SU-DHL-6 (cell line): ENCODE results near the gene SHFL.

Experiments
- H2AFZ ChIP-seq: fragments of 200-600 bp; sonication (generic); 2 replicates; pipeline ENCODE4 v1.6.1; 2014; ENCODE audit warnings: low read depth, mild to moderate bottlenecking, moderate library complexity, mixed read lengths, antibody characterized with exemption, low read length; ENCODE audit not compliant: severe bottlenecking
- H3F3A ChIP-seq: fragments of 200-600 bp; shearing (Covaris generic); 2 replicates; pipeline ENCODE4 v1.6.0; 2016; ENCODE audit warnings: antibody characterized with exemption, mild to moderate bottlenecking; ENCODE audit not compliant: insufficient read depth
- H3K27ac ChIP-seq: fragments of 200-600 bp; sonication (generic); 2 replicates; pipeline ENCODE4 v1.5.1; 2016; ENCODE audit warnings: low read depth, mild to moderate bottlenecking, low read length, moderate library complexity, mixed read lengths
- H3K27me3 ChIP-seq: fragments of 200-600 bp; sonication (generic), shearing (Covaris generic); 2 replicates; pipeline ENCODE4 v1.6.0; 2014; ENCODE audit warnings: mild to moderate bottlenecking, low read length
- H3K36me3 ChIP-seq: fragments of 200-600 bp; sonication (generic); 2 replicates; pipeline ENCODE4 v1.6.1; 2014; ENCODE audit warnings: mild to moderate bottlenecking, low read length, mixed read lengths
- H3K4me2 ChIP-seq: fragments of 300-600, 200-600 bp; shearing (Covaris generic), sonication (generic); 2 replicates; pipeline ENCODE4 v1.6.0; 2014; ENCODE audit warnings: low read length, low read depth, mild to moderate bottlenecking; ENCODE audit not compliant: poor library complexity, severe bottlenecking
- H3K4me3 ChIP-seq: fragments of 200-600 bp; sonication (generic); 2 replicates; pipeline ENCODE4 v1.5.1; 2014; ENCODE audit warnings: antibody characterized with exemption, low read length, mild to moderate bottlenecking, mixed read lengths; ENCODE audit not compliant: insufficient read depth, poor library complexity, severe bottlenecking
- H3K79me2 ChIP-seq: fragments of 200-600 bp; sonication (generic); 2 replicates; pipeline ENCODE4 v1.6.1; 2014; ENCODE audit warnings: mild to moderate bottlenecking, low read length, moderate library complexity; ENCODE audit not compliant: insufficient read depth
- H3K9ac ChIP-seq: fragments of 200-600 bp; sonication (generic); 2 replicates; pipeline ENCODE4 v1.7.0; 2014; ENCODE audit warnings: mild to moderate bottlenecking, low read length
- H3K9me2 ChIP-seq: fragments of 200-600 bp; sonication (generic); replicated peaks from 2 replicates; pipeline ENCODE4 v1.6.1; 2014; ENCODE audit warnings: low read length; ENCODE audit not compliant: insufficient read depth
- H3K9me3 ChIP-seq: fragments of 200-600 bp; sonication (generic); 2 replicates; pipeline ENCODE4 v1.6.1; 2014; ENCODE audit warnings: low read length, mixed read lengths; ENCODE audit not compliant: insufficient read depth
- H4K20me1 ChIP-seq: fragments of 200-600 bp; sonication (generic); 2 replicates; pipeline ENCODE4 v1.6.1; 2014; ENCODE audit warnings: low read depth, mild to moderate bottlenecking, antibody characterized with exemption, low read length, moderate library complexity, mixed read lengths
- CTCF ChIP-seq: fragments of 200-600 bp; sonication (generic); IDR thresholded peaks from one replicate; pipeline ENCODE4 v1.5.1; 2017; ENCODE audit warnings: antibody characterized with exemption, mild to moderate bottlenecking, low read length, moderate library complexity; ENCODE audit not compliant: insufficient read depth, poor library complexity, severe bottlenecking
- EZH2phosphoT487 ChIP-seq: fragments of 200-600 bp; sonication (generic), shearing (Covaris generic); conservative IDR thresholded peaks from 2 replicates; pipeline ENCODE4 v1.6.1; 2018; ENCODE audit warnings: mild to moderate bottlenecking, antibody characterized with exemption, low read length, moderate library complexity, mixed read lengths

The SHFL gene

GRCh38 chr19:10133596-10133995, 47.5 kb downstream of the SHFL start:
- no peak overlapping the region for H3K9ac ChIP-seq

GRCh38 chr19:10134040-10134439, 47.9 kb downstream of the SHFL start:
- no peaks in the 10 kb centered on the region for H4K20me1 ChIP-seq
- H3K9me2 ChIP-seq = no peaks in the 10 kb centered on the region
- no peak overlapping the region for H2AFZ ChIP-seq
- no peak overlapping the region for H3K4me3 ChIP-seq
- H3K4me2 ChIP-seq = no peak overlapping the region
- peaks cover 27% of the 10 kb centered on the region for H3K36me3 ChIP-seq
- H3K27ac ChIP-seq = no peak overlapping the region
- H3F3A ChIP-seq = 0 out of 2 replicates have a peak, but pooled peaks cover 6% of the 10 kb centered on the region
- no peak overlapping the region for H3K9ac ChIP-seq
- no peaks in the 10 kb centered on the region for H3K27me3 ChIP-seq
- no peaks in the 10 kb centered on the region for H3K9me3 ChIP-seq
- no peaks in the 10 kb centered on the region for H3K79me2 ChIP-seq
- TF ChIP-seq EZH2phosphoT487 (no peak), CTCF (no peak)

More at GRCh38 chr19:10133596-10133995, 47.5 kb downstream of the SHFL start:
- Histone ChIP-seq H2AFZ (no peak overlapping the region), H3K4me3 (no peak overlapping the region), H3K79me2 (no peaks in the 10 kb centered on the region), H3K4me2 (no peak overlapping the region), H3K9me3 (no peaks in the 10 kb centered on the region), H3K27ac (no peak overlapping the region), H4K20me1 (no peaks in the 10 kb centered on the region), H3K9me2 (no peaks in the 10 kb centered on the region), H3F3A (peaks cover 9% of the 10 kb centered on the region; the same call in 1 of the 2 replicates), H3K27me3 (no peaks in the 10 kb centered on the region), H3K36me3 (peaks cover 29% of the 10 kb centered on the region)
- TF ChIP-seq CTCF = no peak
- no peak for TF ChIP-seq EZH2phosphoT487

- Histone ChIP-seq H3F3A (0 out of 2 replicates have a peak, but pooled peaks cover 3% of the 10 kb centered on the region), H3K27me3 (no peaks in the 10 kb centered on the region), H3K9me3 (no peaks in the 10 kb centered on the region), H3K9ac (no peak overlapping the region), H3K4me2 (no peak overlapping the region), H3K9me2 (no peaks in the 10 kb centered on the region), H4K20me1 (no peaks in the 10 kb centered on the region), H3K36me3 (peaks cover 23% of the 10 kb centered on the region; the same call in 1 of the 2 replicates), H2AFZ (no peak overlapping the region), H3K4me3 (no peak overlapping the region), H3K27ac (no peak overlapping the region), H3K79me2 (no peaks in the 10 kb centered on the region)
- TF ChIP-seq EZH2phosphoT487 (no peak), CTCF (no peak)
These were observed 49.6 kb downstream of the SHFL start for GRCh38 chr19:10135551-10136334.
